Breast epithelium (tissue), 3 donors: ENCODE data around the gene CFAP97D2.

Source experiments
- POLR2A ChIP-seq: fragments of 450-650 bp; IDR thresholded peaks from one replicate; pipeline ENCODE4 v1.6.1; 2016; ENCODE audit warnings: antibody characterized with exemption, mild to moderate bottlenecking, moderate library complexity
- POLR2AphosphoS5 ChIP-seq, 3 donors: sonication (generic); formaldehyde crosslinking; IDR thresholded peaks; one replicate each; pipeline ENCODE4 v1.6.1; 2017; ENCODE audit warnings: antibody characterized with exemption in 3 of 3

DNA sequence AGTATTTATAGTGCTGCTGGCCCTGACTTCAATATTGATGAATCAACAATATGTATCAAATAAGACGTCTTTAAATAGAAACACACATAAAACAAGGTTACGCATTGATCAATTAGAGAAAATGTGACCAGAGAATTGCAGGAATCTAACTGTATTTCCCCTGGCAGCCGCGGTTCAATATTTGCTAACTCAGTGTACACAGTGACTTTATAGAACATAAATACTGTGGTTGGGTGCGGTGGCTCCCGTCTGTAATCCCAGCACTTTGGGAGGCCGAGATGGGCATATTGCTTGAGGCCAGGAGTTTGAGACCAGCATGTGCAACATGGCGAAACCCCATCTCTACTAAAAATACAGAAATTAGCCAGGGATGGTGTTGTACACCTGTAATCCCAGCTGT, 79.5 kb downstream of the CFAP97D2 start:
- TF ChIP-seq POLR2AphosphoS5 (IDR thresholded peaks at IDR 0.05) = no peak
- TF ChIP-seq POLR2A = no peak
